Calu3 (cell line): ENCODE data around the gene CBFA2T3. TPM values are rescaled to one million over a fixed set of nuclear protein-coding genes. Genes with fewer than 3 reads are reported as not detected.

Experiments used
- BruUV-seq: library from RNA; stranded (reverse); fragments of 400-500 nt; replicated peaks from 2 replicates; lab custom pipeline; 2021; lab: Mats Ljungman, UMichigan
- CTCF ChIA-PET: fragments of 300-600 bp; sonication (Branson Sonifier 250); formaldehyde crosslinking; loops from one replicate; lab custom pipeline; 2022; ENCODE audit warnings: antibody characterized with exemption; lab: Charles Lee
- DNase-seq: peaks from one replicate; pipeline ENCODE4 v3.0.0; 2022
- H3K27ac Mint-ChIP-seq: one replicate; pipeline ENCODE4 v1.8.0; 2022; ENCODE audit warnings: mixed read lengths; ENCODE audit not compliant: unreplicated experiment
- H3K27me3 Mint-ChIP-seq: one replicate; pipeline ENCODE4 v1.8.0; 2022; ENCODE audit warnings: mixed read lengths; ENCODE audit not compliant: unreplicated experiment
- H3K36me3 Mint-ChIP-seq: one replicate; pipeline ENCODE4 v1.8.0; 2022; ENCODE audit warnings: mild to moderate bottlenecking, moderate library complexity, mixed read lengths; ENCODE audit not compliant: insufficient read depth, unreplicated experiment
- H3K4me1 Mint-ChIP-seq: one replicate; pipeline ENCODE4 v1.8.0; 2022; ENCODE audit warnings: mild to moderate bottlenecking, low read depth, mixed read lengths; ENCODE audit not compliant: unreplicated experiment
- H3K4me3 Mint-ChIP-seq: one replicate; pipeline ENCODE4 v1.8.0; 2022; ENCODE audit warnings: mild to moderate bottlenecking, low read depth, moderate library complexity, mixed read lengths; ENCODE audit not compliant: unreplicated experiment
- H3K9me3 Mint-ChIP-seq: one replicate; pipeline ENCODE4 v1.8.0; 2022; ENCODE audit warnings: low read depth, mixed read lengths; ENCODE audit not compliant: unreplicated experiment
- CTCF ChIP-seq: fragments of 200-600 bp; IDR thresholded peaks from one replicate; pipeline ENCODE4 v1.8.0; 2022; ENCODE audit warnings: antibody characterized with exemption; ENCODE audit not compliant: unreplicated experiment
- intact Hi-C: fragments of 100-400 bp; cut with micrococcal nuclease; formaldehyde crosslinking; loops from one replicate; pipeline ENCODE4 v1.10.0; 2022; ENCODE audit not compliant: unreplicated experiment
- total RNA-seq: library from RNA; stranded (reverse); gene quantifications from 2 replicates; pipeline ENCODE4 v1.2.3, GENCODE V29; 2022

CBFA2T3 gene
- total RNA-seq, 1 experiment from 2014 or later = not detected

GRCh38 chr16:88962478-88963152, 14.4 kb downstream of the CBFA2T3 start:
- no peak for DNase-seq
- no TSS peak for BruUV-seq
- H3K27me3 Mint-ChIP-seq = peaks cover 88% of the 10 kb centered on the region
- no peaks in the 10 kb centered on the region for H3K4me1 Mint-ChIP-seq
- H3K36me3 Mint-ChIP-seq = no peaks in the 10 kb centered on the region
- no peak overlapping the region for H3K27ac Mint-ChIP-seq
- TF ChIP-seq CTCF = no peak
- CTCF ChIA-PET = no interaction called here
- H3K4me3 Mint-ChIP-seq = no peak overlapping the region
- intact Hi-C loops = no loop called here
- no peaks in the 10 kb centered on the region for H3K9me3 Mint-ChIP-seq

GRCh38 chr16:88961011-88961410, 16.0 kb downstream of the CBFA2T3 start:
- Mint-ChIP-seq H3K27ac (no peak overlapping the region), H3K36me3 (no peaks in the 10 kb centered on the region), H3K4me3 (no peak overlapping the region), H3K4me1 (no peaks in the 10 kb centered on the region), H3K27me3 (peaks cover 93% of the 10 kb centered on the region), H3K9me3 (no peaks in the 10 kb centered on the region)
- no peak for DNase-seq
- TF ChIP-seq CTCF = no peak
- CTCF ChIA-PET = no interaction called here
- no TSS peak for BruUV-seq
- intact Hi-C loops = no loop called here

- Mint-ChIP-seq H3K27me3 (peaks cover 92% of the 10 kb centered on the region), H3K4me3 (no peak overlapping the region), H3K9me3 (no peaks in the 10 kb centered on the region), H3K36me3 (no peaks in the 10 kb centered on the region), H3K27ac (no peak overlapping the region), H3K4me1 (no peaks in the 10 kb centered on the region)
- intact Hi-C loops = no loop called here
- BruUV-seq = no TSS peak
- no peak for DNase-seq
- CTCF ChIA-PET = no interaction called here
- no peak for TF ChIP-seq CTCF
These were observed 16.5 kb downstream of the CBFA2T3 start for GRCh38 chr16:88960516-88960915.

- Mint-ChIP-seq H3K4me3 (no peak overlapping the region), H3K36me3 (no peaks in the 10 kb centered on the region), H3K9me3 (no peaks in the 10 kb centered on the region), H3K4me1 (no peaks in the 10 kb centered on the region), H3K27ac (no peak overlapping the region), H3K27me3 (peaks cover 77% of the 10 kb centered on the region)
- no peak for DNase-seq
- no TSS peak for BruUV-seq
- intact Hi-C loops = no loop called here
- CTCF ChIA-PET = no interaction called here
- TF ChIP-seq CTCF = no peak
These were observed 18.0 kb downstream of the CBFA2T3 start for GRCh38 chr16:88959022-88959421.
